Measurements from ENCODE around the gene LRP1-AS.
"Not testable (repeated sequence)": the region's sequence is repeated elsewhere in the genome, so short reads cannot be mapped to it uniquely, and the experiment has no call there.

Gene LRP1-AS

GRCh38 chr12:57138526-57139272 is 8.7 kb downstream of the LRP1-AS start:
- no peak for DNase-seq

DNA sequence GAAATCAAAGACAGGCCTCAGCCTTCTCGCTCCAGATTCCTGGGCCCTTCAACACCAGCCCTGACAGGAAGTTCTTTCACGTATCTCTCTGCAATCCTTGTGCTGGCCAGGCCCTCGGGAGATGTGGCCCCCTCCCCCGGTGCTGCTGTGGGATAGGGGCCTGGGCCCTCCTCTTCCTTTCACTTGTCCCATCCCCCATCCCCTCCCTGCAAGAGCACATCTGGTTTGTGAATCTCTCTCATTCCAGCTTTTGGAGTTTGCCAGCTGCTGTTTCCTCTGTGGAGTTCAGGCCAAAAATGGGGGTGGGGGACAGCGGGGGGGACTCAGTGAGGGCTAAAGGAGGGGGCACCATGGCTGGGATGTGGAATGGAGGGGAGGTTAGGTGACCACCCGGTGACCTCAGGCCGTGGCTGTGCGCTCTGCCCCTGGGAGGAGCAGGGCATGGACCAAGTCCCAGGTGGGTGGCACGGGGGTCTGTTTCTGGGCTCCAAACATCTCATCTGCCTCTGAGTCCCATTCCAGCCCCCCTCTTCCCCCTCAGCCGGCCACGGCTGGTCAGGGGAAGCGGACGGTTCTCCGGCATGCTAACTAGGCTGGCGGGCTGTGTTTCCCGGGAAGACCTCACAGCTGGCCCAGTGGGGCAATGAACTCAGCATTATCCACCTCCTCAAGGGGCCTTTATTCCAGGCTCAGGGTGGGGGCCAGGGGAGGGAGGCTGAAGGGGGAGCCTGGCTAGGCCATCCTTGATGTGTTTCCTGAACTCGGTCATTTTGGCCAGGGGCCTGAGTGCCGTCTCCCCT is 11.7 kb downstream of the LRP1-AS start:
- no peak for DNase-seq

DNA sequence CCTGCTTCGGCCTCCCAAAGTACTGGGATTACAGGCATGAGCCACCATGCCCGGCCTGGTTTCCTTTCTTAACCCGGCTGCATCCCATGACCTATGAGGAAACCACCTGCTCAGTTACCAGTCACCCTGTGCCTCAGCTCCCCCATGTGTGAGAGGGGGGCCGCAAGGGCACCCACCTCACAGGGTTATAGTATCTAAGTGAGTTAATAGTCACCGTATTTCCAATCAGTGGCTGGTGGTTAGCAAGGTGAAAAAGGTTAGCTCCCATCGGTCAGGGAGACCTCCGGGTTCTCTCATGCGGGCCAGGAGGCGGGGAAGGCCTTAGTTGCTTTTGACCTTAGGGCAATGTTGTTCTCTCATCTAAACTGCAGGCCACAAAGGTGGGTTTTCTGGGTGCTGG is 12.5 kb downstream of the LRP1-AS start:
- DNase-seq, result no peak

DNA sequence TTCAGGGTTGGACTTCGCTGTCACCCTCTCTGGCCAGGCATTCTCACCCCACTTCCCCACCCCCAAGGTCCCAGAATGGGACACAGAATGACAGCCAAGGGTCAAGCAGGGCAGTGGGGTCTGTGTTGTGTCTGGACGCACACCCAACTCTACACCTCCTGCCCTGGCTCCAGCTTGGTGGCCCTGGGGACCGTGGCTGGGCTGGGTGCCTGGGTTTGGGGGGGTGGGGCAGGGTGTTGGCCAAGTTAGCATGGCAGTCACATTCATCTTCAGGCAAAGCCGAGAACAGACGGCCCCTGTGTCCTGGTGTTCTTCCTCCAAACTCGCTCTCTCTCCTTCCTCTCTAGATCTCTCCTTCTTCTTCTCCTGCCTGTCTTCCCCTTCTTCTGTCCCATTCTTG is 13.5 kb downstream of the LRP1-AS start:
- DNase-seq, result no peak

GRCh38 chr12:57133013-57133569 is 14.3 kb downstream of the LRP1-AS start:
- DNase-seq, result no peak

DNA sequence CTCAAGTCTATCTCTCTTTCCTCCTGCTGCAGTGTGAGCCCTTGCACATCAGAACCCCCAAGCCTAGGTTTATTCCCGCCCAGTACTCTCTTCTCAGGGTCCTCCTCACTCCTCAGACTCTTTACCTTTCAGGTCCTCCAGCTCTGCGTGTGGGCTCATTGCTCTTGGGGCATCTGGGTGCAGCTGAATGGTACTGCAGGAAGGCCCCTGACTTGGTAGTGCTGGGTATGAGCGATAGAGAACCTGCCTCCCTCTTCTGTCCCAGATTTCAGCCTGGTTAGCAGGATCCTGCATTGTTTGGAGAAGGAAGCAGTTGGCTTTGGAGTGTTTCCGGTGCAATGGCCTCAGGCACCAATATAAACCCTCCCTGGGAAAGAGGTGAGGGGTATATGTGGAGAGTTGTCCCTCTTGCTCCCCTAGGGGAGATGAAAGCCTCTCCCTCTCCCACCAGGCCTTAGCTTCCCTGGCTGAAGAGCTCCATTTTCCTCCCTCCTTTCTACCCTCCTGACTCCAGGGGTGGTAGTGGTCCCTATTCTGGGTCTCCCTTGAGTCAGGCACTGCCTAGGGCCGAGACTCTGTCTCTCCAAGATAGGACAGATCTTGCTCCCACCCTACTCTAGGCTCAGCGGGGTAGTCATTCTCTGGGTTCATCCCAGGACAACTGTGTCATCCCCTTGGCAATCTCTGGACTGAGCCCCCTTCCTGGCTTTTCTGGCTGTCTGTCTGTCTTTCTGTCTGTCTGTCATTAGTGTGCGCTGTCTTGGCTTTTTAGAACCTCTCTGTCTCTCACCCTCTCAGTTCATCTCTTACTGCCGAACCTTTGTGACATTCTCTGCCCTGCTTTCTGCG is 15.3 kb downstream of the LRP1-AS start:
- DNase-seq, result no peak

- no peak for DNase-seq
Observed at GRCh38 chr12:57130941-57131340, 16.5 kb downstream of the LRP1-AS start.

- DNase-seq, result no peak
Observed at GRCh38 chr12:57129889-57130288, 17.5 kb downstream of the LRP1-AS start.

DNA sequence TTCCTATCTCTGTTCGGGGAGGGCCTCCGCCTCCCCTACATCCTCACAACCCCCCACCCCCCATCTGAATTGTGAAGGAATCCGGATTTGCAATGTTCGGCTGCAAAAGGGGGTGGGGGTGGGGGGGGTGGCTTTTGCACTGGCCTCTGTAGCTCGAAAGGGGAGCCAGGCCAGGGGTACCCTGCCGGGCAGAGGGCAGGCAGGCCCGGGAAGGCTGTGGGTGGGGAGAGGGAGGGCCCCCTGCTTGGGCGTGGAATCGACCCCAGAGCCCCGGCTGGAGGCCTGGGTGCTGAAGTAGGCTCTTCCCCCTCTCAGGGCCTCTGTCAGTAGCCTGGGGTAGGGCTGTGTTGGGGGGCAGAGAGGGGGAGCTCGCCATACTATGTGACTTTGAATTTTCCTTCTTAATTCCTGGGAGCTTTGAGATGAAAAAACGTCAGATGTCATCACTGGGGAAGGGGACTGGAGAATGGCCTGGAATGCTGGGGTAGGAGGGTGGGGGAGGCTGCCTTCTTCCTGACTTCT is 18.0 kb downstream of the LRP1-AS start:
- DNase-seq, result no peak

- DNase-seq, result no peak
Observed at GRCh38 chr12:57128519-57129247, 18.7 kb downstream of the LRP1-AS start.

DNA sequence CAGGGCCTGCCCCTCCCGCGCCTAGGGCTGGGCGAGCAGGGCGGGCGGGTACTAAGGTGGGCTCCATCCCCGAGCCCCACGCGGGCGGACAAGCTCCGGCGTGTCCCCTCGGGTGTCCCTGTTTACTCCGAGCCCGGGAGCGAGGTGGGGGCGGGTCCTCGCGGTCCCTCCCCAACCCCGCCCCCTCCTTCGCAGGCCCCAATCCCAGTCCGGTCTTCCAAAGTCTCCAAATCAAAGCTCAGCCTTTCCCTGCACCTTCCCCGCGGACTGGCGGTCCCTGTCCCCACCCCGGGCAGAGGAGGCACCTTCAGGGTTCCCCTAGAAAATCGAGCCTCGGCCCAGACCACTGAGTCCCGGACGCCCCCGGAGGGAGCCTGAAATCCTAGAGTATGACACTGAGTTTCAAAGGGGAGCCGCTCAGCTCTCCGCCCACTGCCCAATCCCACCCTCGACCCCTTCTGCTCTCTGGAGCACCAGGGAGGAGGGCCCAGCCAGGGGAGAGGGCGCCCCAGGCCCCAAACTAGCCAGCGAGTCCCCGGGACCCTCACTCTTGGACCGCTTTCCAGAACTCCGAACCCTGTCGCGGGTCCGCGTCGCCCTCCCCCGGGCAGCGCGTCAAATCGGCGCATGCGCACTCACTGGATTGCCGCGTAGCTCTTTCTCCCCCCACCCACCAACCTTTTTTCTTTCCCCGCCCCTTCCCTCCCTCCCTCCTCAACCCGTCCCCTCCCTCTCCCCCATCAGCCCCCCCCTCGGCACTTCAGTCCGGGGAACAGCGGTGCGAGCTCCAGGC is 19.5 kb downstream of the LRP1-AS start, which contains the start of gene LRP1:
TSS of gene LRP1 (plus strand) at position 758 of the 793 bp plus-strand sequence. CDS start 482 bp downstream, outside the sequence.
- DNase-seq, result peak; percentile 78

GRCh38 chr12:57127101-57127725 is 20.2 kb downstream of the LRP1-AS start:
- DNase-seq, result peak; percentile 23

DNA sequence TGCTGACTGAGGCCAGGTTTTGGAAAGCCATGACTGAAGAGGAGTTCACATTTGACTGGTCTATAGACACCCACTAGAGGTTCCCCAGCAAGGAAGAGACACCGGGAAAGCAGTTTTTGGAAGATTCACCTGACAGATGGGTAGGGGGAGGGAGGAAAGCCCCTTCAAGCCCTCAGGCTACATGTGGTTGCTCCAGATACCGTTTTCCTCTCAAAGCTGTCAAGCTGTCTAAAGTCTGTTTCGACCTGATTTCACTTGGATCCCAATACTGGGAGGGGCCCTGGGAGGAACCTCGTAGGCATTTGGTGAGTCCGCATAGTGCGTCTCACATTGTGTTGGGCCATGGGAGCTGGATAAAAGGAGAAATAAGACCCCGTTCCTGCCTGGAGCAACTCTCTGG is 20.9 kb downstream of the LRP1-AS start:
- DNase-seq, result no peak

DNA sequence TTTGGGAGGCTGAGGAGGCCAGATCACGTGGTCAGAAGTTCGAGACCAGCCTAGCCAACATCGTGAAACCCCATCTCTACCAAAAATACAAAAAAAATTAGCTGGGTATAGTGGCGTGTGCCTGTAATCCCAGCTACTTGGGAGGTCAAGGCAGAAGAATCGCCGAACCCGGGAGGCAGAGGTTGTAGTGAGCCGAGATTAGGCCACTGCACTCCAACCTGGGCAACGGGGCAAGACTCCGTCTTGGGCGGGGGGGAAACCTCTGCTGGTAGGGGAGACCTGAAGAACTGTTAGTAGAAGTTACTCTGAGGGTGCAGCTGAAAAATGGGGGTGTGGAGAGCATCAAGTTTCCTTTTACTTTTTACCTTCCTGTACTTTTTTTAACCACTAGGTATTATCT is 21.4 kb downstream of the LRP1-AS start:
- DNase-seq, result no peak

- peak; percentile 75 for DNase-seq
Observed at GRCh38 chr12:57124261-57124877, 23.1 kb downstream of the LRP1-AS start.

- no peak for DNase-seq
Observed at GRCh38 chr12:57123813-57124212, 23.6 kb downstream of the LRP1-AS start.

- DNase-seq, result not testable (repeated sequence)
Observed at GRCh38 chr12:57120718-57121117, 26.7 kb downstream of the LRP1-AS start.

- no peak for DNase-seq
Observed at GRCh38 chr12:57119294-57120085, 27.9 kb downstream of the LRP1-AS start.

- DNase-seq, result no peak
Observed at GRCh38 chr12:57118711-57119271, 28.6 kb downstream of the LRP1-AS start.
